ENCODE measurements around the gene VPS4A.
"Not testable (repeated sequence)": the region's sequence is repeated elsewhere in the genome, so short reads cannot be mapped to it uniquely, and the experiment has no call there.

Gene VPS4A

DNA sequence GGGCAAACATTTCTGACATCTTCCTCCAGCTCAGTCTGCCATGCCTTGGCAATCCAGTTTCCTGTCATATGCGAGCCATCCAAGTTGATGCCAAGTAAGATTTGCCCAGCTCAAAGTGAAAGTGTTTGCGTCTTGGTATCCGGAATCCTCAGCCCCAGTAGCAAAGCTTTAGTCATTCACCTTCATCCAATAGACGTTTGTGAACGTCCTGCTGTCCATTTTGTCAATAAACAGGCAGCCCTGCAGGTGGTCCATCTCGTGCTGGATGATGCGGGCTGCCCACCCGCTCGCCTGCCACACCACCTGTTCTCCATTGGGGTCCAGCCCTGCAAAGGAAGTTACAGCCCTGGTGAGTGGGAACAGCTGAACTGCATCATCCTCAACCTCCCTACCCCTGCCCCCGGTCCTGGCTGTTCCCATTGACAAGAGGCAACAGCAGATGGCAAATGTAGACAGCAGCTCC, 17.7 kb downstream of the VPS4A start:
- DNase-seq, result no peak

GRCh38 chr16:69329369-69330285, 18.5 kb downstream of the VPS4A start:
- DNase-seq, result no peak

GRCh38 chr16:69330286-69331109, 19.3 kb downstream of the VPS4A start, which contains the start of gene PDF:
Gene PDF, minus strand, starts transcription at chr16:69330588. Its CDS starts 18 bp downstream, at chr16:69330570.
- peak; percentile 92 for DNase-seq

DNA sequence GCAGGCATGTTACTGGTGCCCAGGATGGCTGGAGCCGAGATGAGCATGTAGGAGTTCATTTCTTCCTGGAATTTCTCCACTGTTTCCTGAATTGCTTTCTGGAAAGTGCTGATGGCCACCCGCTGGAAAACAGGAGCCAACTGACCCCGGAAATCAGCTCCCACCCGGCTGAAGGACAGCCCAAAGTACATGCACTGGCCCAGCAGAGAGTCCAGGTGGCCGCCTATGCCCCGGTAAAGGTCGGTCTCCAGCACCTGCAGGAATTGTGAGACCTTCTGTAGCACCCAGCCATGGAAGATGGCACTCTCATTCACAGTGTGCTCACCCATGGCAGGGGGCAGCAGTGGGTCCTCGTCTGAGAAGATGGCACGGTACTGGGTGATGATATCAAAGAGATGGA, 23.5 kb downstream of the VPS4A start:
- DNase-seq, result no peak

GRCh38 chr16:69338557-69339288, 27.6 kb downstream of the VPS4A start:
- no peak for DNase-seq

DNA sequence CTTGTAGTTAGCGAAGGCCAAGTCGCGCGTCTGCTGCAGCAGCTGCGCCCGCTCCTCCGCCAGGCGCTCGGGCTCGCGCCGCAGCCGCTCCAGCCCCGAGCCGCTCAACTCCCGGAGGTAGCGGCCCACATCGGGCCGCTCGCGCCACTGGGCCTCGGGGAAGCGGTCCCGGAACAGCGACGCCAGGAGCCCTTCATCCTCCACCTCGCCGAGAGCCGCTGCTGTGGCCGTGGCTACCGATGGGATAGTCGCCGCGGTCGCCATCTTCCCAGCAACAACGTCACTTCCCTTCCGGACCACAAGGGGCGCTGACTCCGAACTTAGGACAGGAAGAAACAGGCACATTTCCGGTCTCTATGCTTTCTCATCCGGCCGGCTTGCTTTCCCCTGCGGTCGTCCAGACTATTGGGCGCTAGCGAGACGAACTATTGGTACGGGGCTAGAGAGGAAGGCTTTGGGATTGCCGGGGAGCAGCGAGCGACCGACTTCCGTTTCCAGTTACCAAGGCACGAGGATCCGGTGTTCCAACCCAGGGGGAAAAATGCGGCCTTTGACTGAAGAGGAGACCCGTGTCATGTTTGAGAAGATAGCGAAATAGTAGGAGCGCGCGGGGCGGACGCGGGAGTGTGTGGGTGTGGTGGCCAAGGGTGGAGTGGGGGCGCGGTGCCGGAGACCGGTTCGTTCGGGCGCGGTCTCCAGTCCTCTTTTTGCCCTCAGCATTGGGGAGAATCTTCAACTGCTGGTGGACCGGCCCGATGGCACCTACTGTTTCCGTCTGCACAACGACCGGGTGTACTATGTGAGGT, 28.3 kb downstream of the VPS4A start, which contains the start of the genes COG8 and NIP7:
COG8 (minus strand) TSS at position 276 of the 806 bp plus-strand sequence; CDS start at position 264, 12 bp downstream.
NIP7 (plus strand) TSS at position 484 of the 806 bp plus-strand sequence; CDS start at position 542, 58 bp downstream.
- DNase-seq, result peak; percentile 99

DNA sequence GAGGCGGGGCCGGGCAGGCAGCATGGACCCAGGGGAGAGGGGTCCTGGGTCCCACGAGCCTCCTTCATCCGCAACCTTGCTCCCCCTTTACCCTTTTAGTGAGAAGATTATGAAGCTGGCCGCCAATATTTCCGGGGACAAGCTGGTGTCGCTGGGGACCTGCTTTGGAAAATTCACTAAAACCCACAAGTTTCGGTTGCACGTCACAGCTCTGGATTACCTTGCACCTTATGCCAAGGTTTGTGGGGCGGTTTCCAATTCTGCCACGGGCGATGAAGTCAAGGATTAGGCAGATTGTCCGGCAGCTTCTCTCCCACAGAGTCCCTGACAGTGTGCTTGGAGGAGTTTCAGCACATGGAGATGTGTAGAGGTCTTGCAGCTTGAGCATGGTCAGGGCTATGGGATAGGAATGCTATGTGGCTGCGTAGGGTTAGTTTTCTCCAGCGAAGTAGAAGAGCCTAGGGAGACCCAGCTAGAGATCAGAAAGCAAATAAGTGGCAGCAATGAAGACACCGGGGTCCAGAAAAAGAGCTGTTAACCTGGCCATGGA, 29.0 kb downstream of the VPS4A start:
- DNase-seq, result no peak

GRCh38 chr16:69344171-69344570, 33.0 kb downstream of the VPS4A start:
- no peak for DNase-seq

DNA sequence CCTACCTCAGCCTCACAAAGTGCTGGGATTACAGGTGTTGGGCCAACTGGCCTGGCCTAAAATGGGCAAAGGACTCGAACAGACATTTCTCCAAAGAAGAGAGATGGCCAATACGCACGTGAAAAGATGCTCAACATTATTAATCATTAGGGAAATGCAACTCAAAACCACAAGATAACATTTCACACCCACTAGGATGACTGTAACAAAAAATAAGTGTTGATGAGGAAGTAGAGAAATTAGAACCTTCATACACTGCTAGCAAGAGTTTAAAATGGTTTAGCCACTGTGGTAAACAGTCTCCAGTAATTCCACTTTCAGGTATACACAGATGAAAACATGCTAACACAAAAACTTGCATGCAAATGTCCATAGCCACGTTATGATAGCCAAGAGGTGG, 34.8 kb downstream of the VPS4A start:
- no peak for DNase-seq

DNA sequence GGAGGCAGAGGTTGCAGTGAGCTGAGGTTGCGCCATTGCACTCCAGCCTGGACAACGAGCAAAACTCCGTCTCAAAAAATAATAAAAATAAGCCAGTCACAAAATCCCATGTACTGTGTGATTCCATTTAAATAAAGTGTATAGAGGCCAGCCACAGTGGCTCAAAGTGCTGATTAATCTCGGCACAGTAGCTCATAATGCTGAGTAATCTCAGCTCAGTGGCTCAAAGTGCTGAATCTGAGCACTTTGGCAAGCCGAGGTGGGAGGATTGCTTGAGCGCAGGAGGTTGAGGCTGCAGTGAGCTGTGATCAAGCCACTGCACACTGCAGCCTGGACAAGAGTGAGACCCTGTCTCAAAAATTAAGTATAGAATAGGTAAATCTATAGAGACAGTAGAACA, 35.5 kb downstream of the VPS4A start:
- DNase-seq, result no peak

DNA sequence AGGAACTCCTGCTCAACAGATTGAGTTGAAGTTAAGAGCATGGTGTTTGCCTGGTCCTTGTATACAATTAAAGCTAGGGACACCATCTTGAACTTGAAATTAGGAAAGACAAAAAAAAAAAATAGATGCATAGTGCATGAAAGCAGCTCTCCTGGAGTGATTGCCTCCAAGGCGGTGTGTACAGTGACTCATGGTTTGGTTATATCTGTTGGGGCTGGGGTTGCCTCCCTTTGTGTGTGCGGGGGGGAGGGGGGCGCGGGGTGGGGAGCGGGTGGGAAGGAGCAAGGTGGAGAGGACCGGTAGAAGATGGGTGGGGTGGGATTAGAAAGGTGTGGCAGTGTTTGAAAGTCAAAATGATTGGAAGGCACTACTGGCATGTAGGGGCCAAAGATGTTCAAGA, 37.1 kb downstream of the VPS4A start:
- no peak for DNase-seq

DNA sequence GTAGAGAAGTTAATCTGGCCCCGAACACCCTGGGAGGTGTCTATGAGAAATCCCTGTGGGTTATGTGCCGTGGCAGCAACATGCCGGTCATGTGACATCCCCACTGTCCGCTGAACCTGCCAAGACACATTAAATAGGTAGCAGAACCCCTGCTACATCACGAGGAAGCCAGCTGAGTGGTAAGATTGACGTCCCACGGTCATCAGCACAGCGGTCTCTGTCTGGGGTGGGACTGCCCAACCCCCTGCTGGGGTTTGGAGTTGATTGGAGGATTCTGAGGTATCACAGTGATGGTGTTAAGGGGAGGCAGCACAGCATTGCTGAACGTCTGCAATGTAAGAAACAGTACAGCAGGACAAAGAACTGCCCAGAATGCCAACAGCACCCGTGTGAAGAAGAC, 38.4 kb downstream of the VPS4A start:
- DNase-seq, result no peak

DNA sequence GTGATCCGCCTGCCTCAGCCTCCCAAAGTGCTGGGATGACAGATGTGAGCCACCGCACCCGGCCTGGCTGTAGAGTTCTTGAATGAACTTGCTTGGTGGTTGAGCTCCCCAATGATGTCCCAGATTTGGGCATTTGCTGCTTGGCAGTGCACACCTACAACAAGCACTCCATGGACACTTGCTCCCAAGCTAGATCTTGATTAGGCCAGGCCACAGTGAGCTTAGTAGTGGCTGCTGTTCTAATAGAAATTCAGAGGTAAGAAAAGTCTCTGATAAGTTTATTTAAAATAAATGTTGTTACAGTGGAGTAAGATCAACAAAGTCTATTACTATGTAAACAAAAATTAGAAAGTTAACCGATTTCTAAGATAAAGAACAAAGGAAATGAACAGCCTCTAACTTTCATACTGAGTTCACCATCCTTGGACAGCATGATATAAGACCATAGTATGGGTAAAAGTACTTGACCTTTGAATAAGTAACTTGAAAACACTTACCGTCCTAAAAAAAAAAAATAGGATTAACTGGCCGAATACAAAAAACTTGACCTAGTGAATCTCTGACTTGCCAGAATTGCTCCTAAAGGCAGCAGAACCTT, 39.5 kb downstream of the VPS4A start:
- no peak for DNase-seq

- no peak for DNase-seq
Measured at GRCh38 chr16:69351309-69352027, 40.3 kb downstream of the VPS4A start, which contains the start of gene TMED6. Gene TMED6, minus strand, starts transcription at chr16:69351786. Its CDS starts 33 bp downstream, at chr16:69351753.

DNA sequence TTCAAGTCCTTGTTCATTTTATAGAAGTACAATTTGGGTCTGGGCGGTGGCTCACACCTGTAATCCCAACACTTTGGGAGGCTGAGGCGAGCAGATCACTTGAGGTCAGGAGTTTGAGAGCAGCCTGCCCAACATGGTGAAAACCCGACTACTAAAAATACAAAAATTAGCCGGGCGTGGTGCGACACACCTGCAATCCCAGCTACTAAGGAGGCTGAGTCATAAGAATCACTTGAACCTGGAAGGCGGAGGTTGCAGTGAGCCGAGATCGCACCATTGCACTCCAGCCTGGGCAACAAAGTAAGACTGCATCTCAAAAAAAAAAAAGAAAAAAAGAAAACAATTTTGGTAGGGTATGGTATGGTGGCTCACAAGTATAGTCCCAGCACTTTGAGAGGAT, 48.9 kb downstream of the VPS4A start:
- DNase-seq, result not testable (repeated sequence)

- DNase-seq, result no peak
Measured at GRCh38 chr16:69363281-69363717, 52.1 kb downstream of the VPS4A start.

DNA sequence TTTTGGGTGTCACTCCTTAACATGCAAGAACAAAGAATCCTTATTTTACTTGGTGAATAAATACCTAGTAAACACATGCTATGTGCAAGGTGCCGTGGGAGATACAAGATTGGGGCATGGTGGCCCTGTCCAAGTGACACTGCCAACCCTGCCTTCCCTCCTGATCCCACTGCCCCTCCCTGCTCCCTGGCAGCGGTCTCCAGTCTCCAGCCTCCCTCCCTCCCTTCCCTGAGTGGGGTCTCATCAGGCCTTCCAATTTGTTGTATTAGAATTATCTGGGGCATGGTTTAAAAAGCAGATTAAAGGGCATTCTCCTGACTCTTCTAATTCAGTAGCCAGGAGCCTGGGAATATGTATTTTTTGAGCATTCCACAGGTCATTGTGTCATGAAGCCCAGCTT, 52.9 kb downstream of the VPS4A start:
- no peak for DNase-seq

DNA sequence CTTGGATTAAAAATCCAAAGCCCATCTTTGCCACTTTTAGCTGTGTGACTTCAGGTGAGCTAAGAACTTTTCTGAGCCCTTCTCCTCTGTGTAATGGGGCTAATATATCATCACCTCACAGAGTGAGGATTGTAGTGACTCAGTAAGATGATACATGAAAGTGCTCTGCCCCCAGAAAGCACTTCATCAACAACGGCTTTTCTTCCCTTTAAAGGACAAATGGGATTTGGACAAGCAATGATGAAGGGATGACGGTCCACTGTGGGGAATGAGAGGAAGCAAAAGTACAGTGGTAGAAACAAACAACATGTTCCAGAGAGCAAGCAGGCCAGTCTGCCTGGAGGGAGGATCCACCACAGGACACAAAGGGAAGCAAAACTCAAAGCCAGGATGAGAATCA, 54.8 kb downstream of the VPS4A start:
- no peak for DNase-seq

GRCh38 chr16:69366431-69366830, 55.3 kb downstream of the VPS4A start:
- no peak for DNase-seq

DNA sequence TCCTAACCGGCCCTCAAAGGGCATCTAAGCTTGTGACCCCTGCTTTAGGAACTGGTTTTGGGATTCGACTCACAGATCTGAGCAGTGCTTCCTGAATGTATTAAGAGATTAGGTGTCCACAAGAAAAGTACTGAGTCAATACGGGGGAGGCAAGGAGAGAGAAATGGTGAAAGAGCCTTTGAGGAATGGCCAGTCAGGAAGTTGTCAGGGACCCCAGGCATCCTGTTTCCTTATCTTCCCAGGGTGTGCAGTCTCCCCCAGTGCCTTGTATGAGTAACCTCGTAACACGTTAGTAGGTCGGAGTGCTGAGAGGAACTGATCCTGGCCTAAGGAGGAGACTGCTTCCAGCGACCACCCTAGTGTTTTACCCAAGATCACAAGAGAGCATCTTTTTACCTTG, 56.8 kb downstream of the VPS4A start:
- no peak for DNase-seq

All from fibroblast of upper back skin (primary cell).